COLO668 (cell line): ENCODE results near the gene NUB1.

Experiments used
- DNase-seq: peaks from one replicate; lab custom pipeline; 2025; ENCODE audit not compliant: unreplicated experiment; lab: John Stamatoyannopoulos, UW

Gene NUB1

GRCh38 chr7:151376218-151376902, 34.7 kb downstream of the NUB1 start:
- DNase-seq: no peak

GRCh38 chr7:151377406-151377805, 35.8 kb downstream of the NUB1 start:
- no peak for DNase-seq

- DNase-seq: no peak
These were observed 36.4 kb downstream of the NUB1 start for GRCh38 chr7:151378011-151378410.

- DNase-seq: no peak
These were observed 37.0 kb downstream of the NUB1 start for GRCh38 chr7:151378496-151379192.

GRCh38 chr7:151379193-151379520, 37.5 kb downstream of the NUB1 start:
- no peak for DNase-seq

- no peak for DNase-seq
These were observed 38.1 kb downstream of the NUB1 start for GRCh38 chr7:151379534-151380198.

GRCh38 chr7:151380199-151381097, 38.8 kb downstream of the NUB1 start:
- DNase-seq: no peak

GRCh38 chr7:151381098-151381347, 39.4 kb downstream of the NUB1 start:
- no peak for DNase-seq

GRCh38 chr7:151381348-151382078, 39.9 kb downstream of the NUB1 start:
- DNase-seq: peak; percentile 26

GRCh38 chr7:151382079-151382885, 40.7 kb downstream of the NUB1 start:
- no peak for DNase-seq

GRCh38 chr7:151383638-151384351, 42.2 kb downstream of the NUB1 start:
- no peak for DNase-seq

- DNase-seq: no peak
These were observed 42.7 kb downstream of the NUB1 start for GRCh38 chr7:151384352-151384697.

- no peak for DNase-seq
These were observed 43.4 kb downstream of the NUB1 start for GRCh38 chr7:151384776-151385625.

- DNase-seq: no peak
These were observed 44.2 kb downstream of the NUB1 start for GRCh38 chr7:151385626-151386300.

GRCh38 chr7:151386301-151387160, 44.9 kb downstream of the NUB1 start:
- no peak for DNase-seq

GRCh38 chr7:151387161-151388006, 45.8 kb downstream of the NUB1 start:
- DNase-seq: no peak
